Measurements from ENCODE around the gene OR4M1. TPM values are rescaled to one million over a fixed set of nuclear protein-coding genes. Genes with fewer than 3 reads are reported as not detected.

OR4M1 gene, protein sequence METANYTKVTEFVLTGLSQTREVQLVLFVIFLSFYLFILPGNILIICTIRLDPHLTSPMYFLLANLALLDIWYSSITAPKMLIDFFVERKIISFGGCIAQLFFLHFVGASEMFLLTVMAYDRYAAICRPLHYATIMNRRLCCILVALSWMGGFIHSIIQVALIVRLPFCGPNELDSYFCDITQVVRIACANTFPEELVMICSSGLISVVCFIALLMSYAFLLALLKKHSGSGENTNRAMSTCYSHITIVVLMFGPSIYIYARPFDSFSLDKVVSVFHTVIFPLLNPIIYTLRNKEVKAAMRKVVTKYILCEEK
- total RNA-seq = not detected in 2 replicates

DNA sequence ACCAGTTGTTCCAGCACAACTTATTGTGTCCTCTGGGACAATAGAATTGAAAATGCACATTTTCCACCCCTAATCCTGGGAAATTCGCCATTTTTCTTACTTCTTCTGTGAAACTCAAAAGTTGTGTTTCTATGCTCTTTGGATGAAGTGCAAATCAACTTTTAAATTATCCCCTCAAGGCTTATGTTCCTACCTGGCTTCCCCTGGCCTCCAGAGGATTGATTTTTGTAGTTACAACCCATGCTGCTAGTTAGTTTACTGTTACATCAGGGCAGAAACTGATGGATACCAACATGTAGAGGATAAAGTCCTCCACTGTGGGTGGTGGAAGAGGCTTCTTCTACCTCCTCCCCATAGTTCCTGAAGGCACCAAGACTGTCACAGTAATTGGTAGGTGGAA, at the start of gene OR4M1:
Gene OR4M1, plus strand, starts transcription at position 301 of the 400 bp plus-strand sequence. CDS start 6,819 bp downstream, outside the sequence.

DNA sequence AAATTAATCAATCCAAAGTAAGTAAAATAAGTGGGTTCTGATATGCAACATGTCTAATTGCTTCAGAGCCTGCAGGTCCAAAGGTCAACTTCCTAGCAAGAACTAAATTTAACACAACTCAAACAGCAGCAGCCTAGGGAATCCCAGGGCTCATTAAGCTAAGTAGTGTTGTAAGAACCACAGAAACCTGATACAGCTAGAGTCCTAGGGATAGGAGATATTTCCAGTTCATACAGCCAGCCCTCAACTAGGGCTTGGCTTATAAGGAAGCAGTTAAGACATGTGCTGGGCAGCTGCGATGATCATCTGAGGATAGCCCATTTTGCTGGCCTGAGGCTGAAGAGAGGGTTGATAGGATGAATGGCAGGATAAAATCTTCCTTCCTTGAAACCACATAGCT, 30.0 kb upstream of the OR4M1 start, which contains the start of gene OR4Q3:
Gene OR4Q3, plus strand, starts transcription at position 316 of the 400 bp plus-strand sequence.

DNA sequence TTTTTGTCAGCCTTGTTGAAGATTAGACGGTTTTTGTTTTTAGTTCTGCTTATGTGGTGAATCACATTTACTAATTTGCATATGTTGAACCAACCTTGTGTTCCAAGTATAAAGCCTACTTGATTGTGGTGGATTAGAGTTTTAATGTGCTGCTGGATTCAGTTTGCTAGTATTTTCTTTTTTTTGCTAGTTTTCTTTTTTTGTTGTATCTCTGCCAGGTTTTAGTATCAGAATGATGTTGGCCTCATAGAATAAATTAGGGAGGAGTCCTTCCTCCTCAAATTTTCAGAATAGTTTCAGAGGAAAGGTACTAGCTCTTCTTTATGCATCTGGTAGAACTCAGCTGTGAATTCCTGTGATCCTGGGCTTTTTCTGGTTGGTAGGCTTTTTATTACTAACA, 30.2 kb downstream of the OR4M1 start, which contains the start of gene OR4N2:
Gene OR4N2, plus strand, starts transcription at position 301 of the 400 bp plus-strand sequence. CDS start 23,679 bp downstream, outside the sequence.

Other genes with a start within 250 kb of the OR4M1 start
- gene OR11H2, start 59.6 kb upstream of the OR4M1 start, total RNA-seq = not detected in 2 replicates
- gene OR4Q3, start 29.9 kb upstream of the OR4M1 start, total RNA-seq = not detected in 2 replicates
- not detected in 2 replicates for gene OR4N2, start 30.3 kb downstream of the OR4M1 start, total RNA-seq
- gene OR4K2, start 101.6 kb downstream of the OR4M1 start, total RNA-seq = not detected in 2 replicates
- gene OR4K5, start 147.1 kb downstream of the OR4M1 start, total RNA-seq = not detected in 2 replicates
- not detected in 2 replicates for gene OR4K1, start 157.4 kb downstream of the OR4M1 start, total RNA-seq
- gene OR4K15, start 202.1 kb downstream of the OR4M1 start, total RNA-seq = not detected in 2 replicates
- not detected in 2 replicates for gene OR4Q2, start 228.7 kb downstream of the OR4M1 start, total RNA-seq
- not detected in 2 replicates for gene OR4K14, start 245.8 kb downstream of the OR4M1 start, total RNA-seq

Data from placental pericyte (primary cell).